SIG-M5 (cell line): ENCODE measurements around the gene TRAF4.

Experiments used
- DNase-seq: peaks from one replicate; lab custom pipeline; 2025; lab: John Stamatoyannopoulos, UW

TRAF4 gene

GRCh38 chr17:28743243-28744103, at the start of gene TRAF4:
Gene TRAF4, plus strand, starts transcription at chr17:28744011. Its CDS starts 102 bp downstream, at chr17:28744113.
- DNase-seq: no peak

- no peak for DNase-seq
Observed at GRCh38 chr17:28698253-28698941, 45.4 kb upstream of the TRAF4 start.

- no peak for DNase-seq
Observed at GRCh38 chr17:28700278-28700677, 43.5 kb upstream of the TRAF4 start.

GRCh38 chr17:28700830-28701492, 42.9 kb upstream of the TRAF4 start:
- no peak for DNase-seq

- no peak for DNase-seq
Observed at GRCh38 chr17:28702026-28702751, 41.6 kb upstream of the TRAF4 start.

GRCh38 chr17:28702752-28703150, 41.1 kb upstream of the TRAF4 start:
- no peak for DNase-seq

GRCh38 chr17:28703552-28704218, 40.1 kb upstream of the TRAF4 start:
- no peak for DNase-seq

GRCh38 chr17:28704219-28704858, 39.5 kb upstream of the TRAF4 start:
- DNase-seq: no peak

GRCh38 chr17:28705074-28705659, 38.6 kb upstream of the TRAF4 start:
- DNase-seq: no peak

GRCh38 chr17:28705728-28706334, 38.0 kb upstream of the TRAF4 start:
- no peak for DNase-seq

GRCh38 chr17:28706471-28707338, 37.1 kb upstream of the TRAF4 start:
- DNase-seq: no peak

GRCh38 chr17:28707339-28707720, 36.5 kb upstream of the TRAF4 start:
- DNase-seq: no peak

GRCh38 chr17:28710861-28711722, 32.7 kb upstream of the TRAF4 start:
- DNase-seq: peak; percentile 41

- DNase-seq: no peak
Observed at GRCh38 chr17:28711723-28712031, 32.1 kb upstream of the TRAF4 start, which contains the start of gene PROCA1. Gene PROCA1, minus strand, starts transcription at chr17:28711888. Its CDS starts 228 bp downstream, at chr17:28711660.

GRCh38 chr17:28712032-28712704, 31.6 kb upstream of the TRAF4 start:
- DNase-seq: no peak

- DNase-seq: no peak
Observed at GRCh38 chr17:28712705-28713415, 31.0 kb upstream of the TRAF4 start.

GRCh38 chr17:28714281-28714680, 29.5 kb upstream of the TRAF4 start:
- no peak for DNase-seq
